ENCODE data around the gene UBA52. TPM values are rescaled to one million over a fixed set of nuclear protein-coding genes. Genes with fewer than 3 reads are reported as not detected.

Gene UBA52
- total and polyA plus RNA-seq, 7 experiments from 2014 or later = 1,563 to 2,429 (median 2,196) TPM

DNA sequence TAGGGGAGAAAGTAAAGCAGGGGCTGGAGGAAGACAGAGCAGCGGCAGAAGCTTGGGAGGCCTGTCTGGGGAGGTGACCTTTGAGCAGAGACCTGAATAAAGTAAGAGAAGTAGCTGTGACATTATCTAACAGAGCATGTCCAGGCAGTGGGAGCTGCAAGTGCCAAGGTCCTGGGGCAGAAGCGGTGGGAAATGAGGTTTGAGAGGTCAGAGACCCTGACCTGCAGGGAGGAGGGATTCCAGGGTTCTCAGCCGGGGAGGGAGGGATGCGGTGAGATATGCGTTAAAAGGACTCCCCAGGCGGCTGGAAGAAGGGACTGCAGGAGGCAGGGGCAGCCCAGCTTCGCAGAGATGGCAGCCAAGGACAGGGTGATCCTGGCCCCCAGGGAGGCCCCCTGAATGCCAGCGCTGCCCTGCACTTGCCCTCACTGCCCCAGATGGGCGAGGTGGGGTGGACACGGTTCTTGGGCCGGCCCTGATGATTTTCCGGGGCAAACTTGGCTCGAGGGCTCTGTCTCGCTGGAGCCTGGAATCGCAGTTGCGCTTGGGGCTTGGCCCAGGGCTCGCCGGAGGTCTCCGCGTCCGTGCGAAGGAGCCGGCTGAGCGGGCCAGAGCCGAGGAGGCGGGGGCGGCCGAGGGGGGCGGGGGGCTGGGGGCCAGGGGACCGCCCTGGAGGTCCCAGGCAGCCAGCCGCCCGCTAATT, 31.7 kb downstream of the UBA52 start:
- Histone ChIP-seq H3K4me3 (ENCODE audit: low read length) (no peak overlapping the region), H3K27ac (ENCODE audit: low read depth, low read length) (no peak overlapping the region), H3K4me1 (ENCODE audit: control insufficient read depth in 2 of 2, insufficient read depth in 2 of 2, low read length in 2 of 2) (no peaks in the 10 kb centered on the region), H3K27me3 (ENCODE audit: control insufficient read depth in 2 of 2, insufficient read depth in 2 of 2, low read length in 2 of 2) (peaks cover 4 to 19% of the 10 kb centered on the region in 2 donors), H3K36me3 (ENCODE audit: control insufficient read depth in 2 of 3, insufficient read depth in 3 of 3, low read length in 3 of 3) (no peaks in the 10 kb centered on the region), H3K9me3 (ENCODE audit: control insufficient read depth in 2 of 3, low read length in 3 of 3) (no peaks in the 10 kb centered on the region)
- Mint-ChIP-seq H3K27ac (peak overlapping the region in 1 of 9 donors; percentile 3), H3K36me3 (peaks cover 0 to 4% (median 0%) of the 10 kb centered on the region in 5 donors), H3K4me1 (peaks cover 2 to 15% (median 11%) of the 10 kb centered on the region in 7 donors), H3K9me3 (no peaks in the 10 kb centered on the region), H3K27me3 (peaks cover 34 to 53% (median 45%) of the 10 kb centered on the region in 5 donors), H3K4me3 (peak overlapping the region in 3 of 10 donors; percentile 23 to 31 (median 25))
- ATAC-seq = peak; percentile 75
- DNase-seq = no peak
- POLR2A ChIA-PET = no interaction called here
- intact Hi-C loops (cut with micrococcal nuclease) = no loop called here
- CTCF ChIA-PET = no interaction called here

DNA sequence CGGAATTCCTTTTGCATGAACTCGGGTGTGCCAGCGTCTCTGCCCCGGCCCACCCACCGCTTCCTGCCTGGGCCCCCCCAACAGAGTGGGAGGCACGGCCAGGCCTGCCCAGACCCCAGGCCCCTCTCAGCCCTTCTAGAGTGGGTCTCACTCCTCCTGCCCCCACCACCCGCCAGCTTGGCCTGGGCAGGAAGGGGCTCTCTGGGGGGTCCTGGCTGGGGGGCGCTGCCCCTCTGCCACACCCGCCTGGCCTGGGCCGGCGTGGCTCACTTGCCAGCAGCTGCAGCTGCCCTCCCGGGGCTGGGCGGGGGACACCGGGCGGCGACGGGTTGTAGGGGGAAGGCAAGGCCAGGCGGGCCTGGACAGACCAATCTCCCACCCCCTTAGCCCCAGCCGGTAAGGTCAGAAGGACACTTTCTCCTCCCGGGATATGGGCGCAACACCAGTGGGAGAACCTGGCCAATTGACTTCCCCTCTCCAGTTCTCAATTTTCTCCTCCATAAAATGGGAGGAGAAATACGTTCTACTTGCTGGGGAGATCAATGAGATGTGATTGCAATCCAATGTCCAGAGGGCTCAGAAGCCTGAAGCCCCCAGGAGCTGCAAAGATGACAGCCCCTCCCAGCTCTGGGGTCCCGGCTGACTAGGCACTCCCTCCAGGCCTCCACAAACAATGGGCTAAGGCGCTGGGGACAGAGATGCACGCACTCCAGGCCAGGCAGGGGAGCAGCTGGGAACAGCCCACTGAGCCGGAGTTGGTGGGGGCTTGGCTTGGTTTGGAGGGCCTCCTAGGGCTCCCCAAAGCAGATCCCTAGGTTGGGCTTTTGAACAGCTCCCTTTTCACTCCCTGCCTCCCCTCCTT, 32.5 kb downstream of the UBA52 start:
- H3K36me3 Mint-ChIP-seq = peaks cover 0 to 4% (median 0%) of the 10 kb centered on the region in 5 donors
- Histone ChIP-seq H3K36me3 (ENCODE audit: control insufficient read depth in 2 of 3, insufficient read depth in 3 of 3, low read length in 3 of 3) (no peaks in the 10 kb centered on the region), H3K4me3 (ENCODE audit: low read length) (no peak overlapping the region), H3K27ac (ENCODE audit: low read depth, low read length) (no peak overlapping the region), H3K9me3 (ENCODE audit: control insufficient read depth in 2 of 3, low read length in 3 of 3) (no peaks in the 10 kb centered on the region), H3K4me1 (ENCODE audit: control insufficient read depth in 2 of 2, insufficient read depth in 2 of 2, low read length in 2 of 2) (no peaks in the 10 kb centered on the region), H3K27me3 (ENCODE audit: control insufficient read depth in 2 of 2, insufficient read depth in 2 of 2, low read length in 2 of 2) (peaks cover 4 to 20% of the 10 kb centered on the region in 2 donors)
- ATAC-seq (no peak), DNase-seq (no peak)
- no peak overlapping the region for H3K27ac Mint-ChIP-seq
- no peak overlapping the region for H3K4me3 Mint-ChIP-seq
- POLR2A ChIA-PET = interaction anchor here (1.0 kb wide), 1 partner anchor 15 kb away, joined by 3 read pairs; the partner anchor contains the start of gene REX1BD
- peaks cover 0 to 3% (median 0%) of the 10 kb centered on the region in 11 donors for H3K9me3 Mint-ChIP-seq
- H3K4me1 Mint-ChIP-seq = peaks cover 2 to 23% (median 13%) of the 10 kb centered on the region in 7 donors
- CTCF ChIA-PET = interaction anchor here (0.5 kb wide), 1 partner anchor 69 kb away, joined by 3 read pairs; no protein-coding TSS in a partner anchor
- peaks cover 42 to 61% (median 53%) of the 10 kb centered on the region in 5 donors for H3K27me3 Mint-ChIP-seq
- intact Hi-C loops (cut with micrococcal nuclease) = no loop called here

DNA sequence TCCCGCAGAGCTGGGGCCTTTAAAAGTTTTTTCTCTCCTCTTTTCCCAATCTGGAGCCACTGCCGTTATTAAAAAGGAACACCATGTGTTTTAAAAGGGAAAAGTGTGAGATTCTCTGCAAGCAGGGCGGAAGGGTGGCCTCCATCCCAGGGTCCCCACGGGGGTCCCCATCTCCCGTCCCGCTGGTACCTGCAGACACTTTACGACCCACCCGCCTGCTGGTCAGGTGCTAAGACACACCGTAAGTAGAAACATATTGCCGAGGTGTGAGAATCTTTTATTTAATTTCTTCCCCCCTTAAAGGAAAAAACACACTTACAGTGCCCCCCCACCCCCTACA, 33.1 kb downstream of the UBA52 start:
- H3K36me3 ChIP-seq (ENCODE audit: control insufficient read depth in 2 of 3, insufficient read depth in 3 of 3, low read length in 3 of 3) = no peaks in the 10 kb centered on the region
- no peaks in the 10 kb centered on the region for H3K4me1 ChIP-seq (ENCODE audit: control insufficient read depth in 2 of 2, insufficient read depth in 2 of 2, low read length in 2 of 2)
- H3K36me3 Mint-ChIP-seq = peaks cover 0 to 4% (median 0%) of the 10 kb centered on the region in 5 donors
- ChIA-PET POLR2A (interaction anchor here (1.0 kb wide), 1 partner anchor 16 kb away, joined by 3 read pairs; the partner anchor contains the start of gene REX1BD), CTCF (interaction anchor here (0.5 kb wide), 1 partner anchor 68 kb away, joined by 3 read pairs; no protein-coding TSS in a partner anchor)
- H3K9me3 Mint-ChIP-seq = peaks cover 0 to 3% (median 0%) of the 10 kb centered on the region in 11 donors
- peaks cover 2 to 26% (median 13%) of the 10 kb centered on the region in 7 donors for H3K4me1 Mint-ChIP-seq
- no peak for DNase-seq
- H3K27me3 Mint-ChIP-seq = peaks cover 47 to 66% (median 56%) of the 10 kb centered on the region in 5 donors
- H3K9me3 ChIP-seq (ENCODE audit: control insufficient read depth in 2 of 3, low read length in 3 of 3) = no peaks in the 10 kb centered on the region
- no peak for ATAC-seq
- peaks cover 4 to 23% of the 10 kb centered on the region in 2 donors for H3K27me3 ChIP-seq (ENCODE audit: control insufficient read depth in 2 of 2, insufficient read depth in 2 of 2, low read length in 2 of 2)
- no peak overlapping the region for H3K27ac ChIP-seq (ENCODE audit: low read depth, low read length)
- peak overlapping the region in 2 of 10 donors; percentile 16 to 76 for H3K4me3 Mint-ChIP-seq
- intact Hi-C loops (cut with micrococcal nuclease) = no loop called here
- H3K4me3 ChIP-seq (ENCODE audit: low read length) = no peak overlapping the region
- H3K27ac Mint-ChIP-seq = no peak overlapping the region

DNA sequence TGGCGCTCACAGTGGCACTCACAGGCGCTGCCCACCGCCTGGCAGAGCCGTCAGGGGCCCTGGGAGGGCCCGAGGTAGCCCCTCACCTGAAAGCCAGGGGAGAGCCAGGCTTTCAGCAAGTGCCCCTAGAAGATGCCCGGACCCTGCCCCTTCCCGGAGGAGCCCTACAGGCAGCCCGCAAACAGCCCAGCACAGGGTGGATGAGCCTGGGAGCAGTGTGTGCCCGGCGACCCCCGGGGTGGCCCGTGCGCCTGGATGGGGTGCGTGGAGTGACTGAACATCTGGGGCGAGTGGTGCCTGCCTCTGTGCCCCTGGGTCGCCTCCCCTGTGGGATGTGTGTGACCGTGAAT, 33.5 kb downstream of the UBA52 start:
- H3K4me1 ChIP-seq (ENCODE audit: control insufficient read depth in 2 of 2, insufficient read depth in 2 of 2, low read length in 2 of 2) = no peaks in the 10 kb centered on the region
- POLR2A ChIA-PET = no interaction called here
- H3K9me3 ChIP-seq (ENCODE audit: control insufficient read depth in 2 of 3, low read length in 3 of 3) = no peaks in the 10 kb centered on the region
- CTCF ChIA-PET = no interaction called here
- H3K27me3 ChIP-seq (ENCODE audit: control insufficient read depth in 2 of 2, insufficient read depth in 2 of 2, low read length in 2 of 2) = peaks cover 4 to 26% of the 10 kb centered on the region in 2 donors
- no peak for ATAC-seq
- peaks cover 2 to 26% (median 13%) of the 10 kb centered on the region in 7 donors for H3K4me1 Mint-ChIP-seq
- DNase-seq = no peak
- no peak overlapping the region for H3K4me3 ChIP-seq (ENCODE audit: low read length)
- intact Hi-C loops (cut with micrococcal nuclease) = no loop called here
- peaks cover 47 to 70% (median 60%) of the 10 kb centered on the region in 5 donors for H3K27me3 Mint-ChIP-seq
- no peaks in the 10 kb centered on the region for H3K36me3 ChIP-seq (ENCODE audit: control insufficient read depth in 2 of 3, insufficient read depth in 3 of 3, low read length in 3 of 3)
- H3K4me3 Mint-ChIP-seq = peak overlapping the region; percentile 3 to 82 (median 47)
- H3K36me3 Mint-ChIP-seq = peaks cover 0 to 4% (median 0%) of the 10 kb centered on the region in 5 donors
- H3K27ac ChIP-seq (ENCODE audit: low read depth, low read length) = no peak overlapping the region
- H3K9me3 Mint-ChIP-seq = peaks cover 0 to 3% (median 0%) of the 10 kb centered on the region in 11 donors
- peak overlapping the region in 1 of 9 donors; percentile 67 for H3K27ac Mint-ChIP-seq

DNA sequence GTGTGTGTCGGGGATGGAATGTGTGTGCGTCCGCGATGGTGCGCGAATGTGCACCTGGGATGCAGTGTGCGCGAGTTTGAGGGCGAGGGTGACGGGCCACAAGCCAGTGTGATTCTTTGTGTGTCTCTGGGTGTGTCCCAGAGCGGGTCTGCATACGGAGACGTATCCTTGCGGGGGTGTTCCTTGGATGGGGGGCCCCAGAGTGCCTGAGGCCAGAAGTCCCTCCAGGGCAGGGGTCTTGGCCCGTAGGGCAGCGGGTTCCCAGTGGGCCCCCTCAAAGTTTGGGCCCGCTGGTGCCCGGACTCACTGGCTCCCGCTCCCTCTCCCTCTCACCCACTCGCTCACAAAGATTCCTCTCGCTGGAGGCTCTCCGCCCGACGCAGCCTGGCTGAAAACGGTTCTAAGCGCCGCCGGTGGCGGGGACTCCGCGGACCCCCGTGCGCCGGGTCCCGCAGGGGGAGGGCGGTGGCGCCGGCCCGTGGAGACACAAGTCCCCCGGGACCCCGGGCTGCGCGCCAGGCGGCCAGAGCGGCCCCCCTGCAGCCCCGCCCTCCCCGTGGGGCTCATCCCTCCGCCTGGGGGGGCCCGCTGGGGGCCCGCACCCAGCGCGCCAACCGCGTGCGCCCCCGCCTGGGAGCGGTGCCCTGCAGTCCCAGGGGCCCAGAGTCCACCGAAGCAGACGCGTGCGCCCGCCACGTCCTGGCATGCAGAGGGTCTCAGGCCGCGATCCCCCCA, 34.1 kb downstream of the UBA52 start:
- Histone ChIP-seq H3K27ac (ENCODE audit: low read depth, low read length) (no peak overlapping the region), H3K36me3 (ENCODE audit: control insufficient read depth in 2 of 3, insufficient read depth in 3 of 3, low read length in 3 of 3) (no peaks in the 10 kb centered on the region), H3K9me3 (ENCODE audit: control insufficient read depth in 2 of 3, low read length in 3 of 3) (no peaks in the 10 kb centered on the region), H3K4me1 (ENCODE audit: control insufficient read depth in 2 of 2, insufficient read depth in 2 of 2, low read length in 2 of 2) (no peaks in the 10 kb centered on the region), H3K27me3 (ENCODE audit: control insufficient read depth in 2 of 2, insufficient read depth in 2 of 2, low read length in 2 of 2) (peaks cover 4 to 30% of the 10 kb centered on the region in 2 donors), H3K4me3 (ENCODE audit: low read length) (no peak overlapping the region)
- H3K36me3 Mint-ChIP-seq = peaks cover 0 to 4% (median 0%) of the 10 kb centered on the region in 5 donors
- ChIA-PET CTCF (no interaction called here), POLR2A (no interaction called here)
- DNase-seq (no peak), ATAC-seq (no peak)
- H3K27ac Mint-ChIP-seq = peak overlapping the region in 1 of 9 donors; percentile 67
- H3K4me1 Mint-ChIP-seq = peaks cover 2 to 26% (median 13%) of the 10 kb centered on the region in 7 donors
- intact Hi-C loops (cut with micrococcal nuclease) = no loop called here
- peak overlapping the region; percentile 3 to 82 (median 47) for H3K4me3 Mint-ChIP-seq
- H3K9me3 Mint-ChIP-seq = peaks cover 0 to 3% (median 0%) of the 10 kb centered on the region in 11 donors
- peaks cover 47 to 73% (median 63%) of the 10 kb centered on the region in 5 donors for H3K27me3 Mint-ChIP-seq
